Activated CD8-positive, alpha-beta memory T cell treated with anti-CD3 and anti-CD28 coated beads, Interleukin-2, amount 10 ng/mL, durations not matched to agents 7 days and 5 days (primary cell): Measurements from ENCODE around the gene TMEM270. TPM values are rescaled to one million over a fixed set of nuclear protein-coding genes. Genes with fewer than 3 reads are reported as not detected.
"Not testable (repeated sequence)": the region's sequence is repeated elsewhere in the genome, so short reads cannot be mapped to it uniquely, and the experiment has no call there.

Experiments
- ATAC-seq: fragments of 150-1000 bp; cut with Tn5 transposase; one replicate; pipeline ENCODE4 v1.10.0; 2021; ENCODE audit warnings: moderate library complexity
- CTCF ChIA-PET: fragments of 350-600 bp; sonication (Branson Sonifier 250); formaldehyde crosslinking; loops from one replicate; lab custom pipeline; 2021; ENCODE audit warnings: antibody characterized with exemption; lab: Charles Lee
- DNase-seq: peaks from one replicate; pipeline ENCODE4 v3.0.0-alpha.2; 2020
- H3K27ac Mint-ChIP-seq: one replicate; pipeline ENCODE4 v1.8.0; 2021; ENCODE audit warnings: mild to moderate bottlenecking, mixed read lengths
- H3K27me3 Mint-ChIP-seq: one replicate; pipeline ENCODE4 v1.8.0; 2021; ENCODE audit warnings: mixed read lengths
- H3K36me3 Mint-ChIP-seq: one replicate; pipeline ENCODE4 v1.8.0; 2021; ENCODE audit warnings: mild to moderate bottlenecking, mixed read lengths
- H3K4me1 Mint-ChIP-seq: one replicate; pipeline ENCODE4 v1.8.0; 2021; ENCODE audit warnings: mixed read lengths
- H3K4me3 Mint-ChIP-seq: one replicate; pipeline ENCODE4 v1.8.0; 2021; ENCODE audit warnings: mild to moderate bottlenecking, moderate library complexity, mixed read lengths
- H3K9me3 Mint-ChIP-seq: one replicate; pipeline ENCODE4 v1.8.0; 2022; ENCODE audit warnings: low read depth, mixed read lengths
- total RNA-seq, 2 experiments: library from RNA; stranded (reverse); gene quantifications; one replicate each; pipeline ENCODE4 v1.2.3, GENCODE V29; 2021

Gene TMEM270
- total RNA-seq, 2 experiments from 2014 or later, result not detected

DNA sequence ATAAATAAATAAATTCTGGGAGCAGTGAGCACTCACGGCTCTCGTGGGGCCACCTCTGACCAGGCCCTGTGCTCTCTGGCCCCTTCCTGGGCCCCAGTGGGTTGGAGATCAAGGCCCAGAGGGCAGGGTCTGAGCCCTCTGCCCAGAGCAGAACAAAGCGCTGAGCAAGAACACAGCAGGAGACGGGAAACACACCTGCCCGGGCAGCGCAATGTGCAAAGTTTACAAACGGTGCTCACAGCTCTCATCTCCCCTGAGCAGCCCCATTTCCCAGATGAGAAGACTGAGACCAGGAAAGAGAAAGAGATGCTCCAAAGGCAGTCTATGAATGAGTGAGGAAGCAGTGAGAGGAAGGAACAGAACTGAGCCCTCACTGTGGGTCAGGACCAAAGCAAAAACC is 21.7 kb upstream of the TMEM270 start:
- H3K27me3 Mint-ChIP-seq, result peaks cover 6% of the 10 kb centered on the region
- ATAC-seq (no peak), DNase-seq (no peak)
- H3K27ac Mint-ChIP-seq, result no peak overlapping the region
- H3K36me3 Mint-ChIP-seq, result no peaks in the 10 kb centered on the region
- CTCF ChIA-PET, result interaction anchor here (0.9 kb wide), 1 partner anchor 207 kb away, joined by 3 read pairs; no protein-coding TSS in a partner anchor
- no peak overlapping the region for H3K4me3 Mint-ChIP-seq
- H3K9me3 Mint-ChIP-seq, result no peaks in the 10 kb centered on the region
- H3K4me1 Mint-ChIP-seq, result peaks cover 12% of the 10 kb centered on the region

- no peak for DNase-seq
- H3K4me3 Mint-ChIP-seq, result no peak overlapping the region
- peaks cover 10% of the 10 kb centered on the region for H3K27me3 Mint-ChIP-seq
- H3K27ac Mint-ChIP-seq, result no peak overlapping the region
- no peaks in the 10 kb centered on the region for H3K9me3 Mint-ChIP-seq
- no peak for ATAC-seq
- CTCF ChIA-PET, result interaction anchor here (0.6 to 5.2 kb wide), 3 partner anchors 16 to 207 kb away, joined by 3 to 40 read pairs (median 3); no protein-coding TSS in a partner anchor
- H3K4me1 Mint-ChIP-seq, result peaks cover 12% of the 10 kb centered on the region
- H3K36me3 Mint-ChIP-seq, result no peaks in the 10 kb centered on the region
Measured at GRCh38 chr7:73839743-73840714, 20.9 kb upstream of the TMEM270 start.

GRCh38 chr7:73840715-73841379 is 20.1 kb upstream of the TMEM270 start:
- DNase-seq, result no peak
- Mint-ChIP-seq H3K36me3 (no peaks in the 10 kb centered on the region), H3K27me3 (peaks cover 10% of the 10 kb centered on the region), H3K4me1 (peaks cover 12% of the 10 kb centered on the region), H3K4me3 (no peak overlapping the region), H3K9me3 (no peaks in the 10 kb centered on the region), H3K27ac (no peak overlapping the region)
- CTCF ChIA-PET, result interaction anchor here (0.6 to 5.2 kb wide), 3 partner anchors 15 to 117 kb away, joined by 3 to 40 read pairs (median 3); no protein-coding TSS in a partner anchor
- no peak for ATAC-seq

- peaks cover 10% of the 10 kb centered on the region for H3K27me3 Mint-ChIP-seq
- no peaks in the 10 kb centered on the region for H3K36me3 Mint-ChIP-seq
- ATAC-seq, result no peak
- H3K27ac Mint-ChIP-seq, result peak overlapping the region; percentile 83
- H3K9me3 Mint-ChIP-seq, result no peaks in the 10 kb centered on the region
- H3K4me3 Mint-ChIP-seq, result peak overlapping the region; percentile 76
- CTCF ChIA-PET, result interaction anchor here (0.7 to 5.2 kb wide), 2 partner anchors 14 to 96 kb away, joined by 3 to 40 read pairs; no protein-coding TSS in a partner anchor
- no peak for DNase-seq
- peaks cover 12% of the 10 kb centered on the region for H3K4me1 Mint-ChIP-seq
Measured at GRCh38 chr7:73841689-73842066, 19.3 kb upstream of the TMEM270 start.

DNA sequence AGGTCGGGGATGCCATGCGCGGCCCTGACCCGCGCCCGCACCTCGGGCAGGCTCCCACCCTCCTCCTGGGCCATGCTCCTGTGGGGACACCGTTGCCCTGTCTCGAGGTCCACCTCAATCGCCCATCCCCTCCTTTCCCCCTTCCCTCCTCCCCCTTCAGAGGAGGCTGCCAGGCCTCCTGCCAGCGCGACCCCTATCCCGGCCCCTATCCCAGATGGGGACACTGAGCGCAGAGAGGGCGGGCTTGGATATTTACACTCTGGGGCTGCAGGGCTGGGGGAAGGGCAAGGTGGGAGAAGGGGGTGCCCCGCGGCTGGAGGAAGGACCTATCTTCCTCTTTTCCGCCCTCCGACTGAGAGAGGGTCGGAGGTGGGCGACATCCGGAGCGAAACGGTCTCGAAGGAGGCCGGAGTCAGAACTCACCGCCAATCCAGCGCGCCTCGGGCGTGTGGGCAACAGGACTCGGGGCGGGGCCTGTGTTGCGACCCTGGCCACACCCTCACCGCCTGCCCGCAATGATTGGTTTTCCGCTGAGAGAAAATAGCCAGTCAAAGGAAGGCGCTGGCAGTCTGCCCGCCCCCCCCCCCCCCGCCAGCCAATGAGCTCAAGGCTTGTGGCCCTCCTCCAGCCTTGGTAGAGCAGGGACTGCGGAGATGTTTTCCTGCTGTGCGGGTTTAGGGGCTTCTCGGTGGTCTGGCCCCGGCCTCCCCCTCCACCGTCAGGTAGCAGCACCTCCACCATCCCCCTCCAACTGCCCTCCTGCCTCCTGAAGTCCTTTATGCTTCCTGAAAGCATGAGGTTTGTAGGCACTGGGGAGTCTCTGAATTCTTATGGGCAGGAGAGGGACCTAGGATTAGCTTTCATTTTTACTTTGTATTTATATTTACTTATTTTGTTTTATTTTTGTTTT is 18.6 kb upstream of the TMEM270 start, which contains the start of gene METTL27:
Gene METTL27, minus strand, starts transcription at position 450 of the 910 bp plus-strand sequence. Its CDS starts 376 bp downstream, at position 74.
- peak within 1 kb of the TSS; percentile 83 for H3K27ac Mint-ChIP-seq

DNA sequence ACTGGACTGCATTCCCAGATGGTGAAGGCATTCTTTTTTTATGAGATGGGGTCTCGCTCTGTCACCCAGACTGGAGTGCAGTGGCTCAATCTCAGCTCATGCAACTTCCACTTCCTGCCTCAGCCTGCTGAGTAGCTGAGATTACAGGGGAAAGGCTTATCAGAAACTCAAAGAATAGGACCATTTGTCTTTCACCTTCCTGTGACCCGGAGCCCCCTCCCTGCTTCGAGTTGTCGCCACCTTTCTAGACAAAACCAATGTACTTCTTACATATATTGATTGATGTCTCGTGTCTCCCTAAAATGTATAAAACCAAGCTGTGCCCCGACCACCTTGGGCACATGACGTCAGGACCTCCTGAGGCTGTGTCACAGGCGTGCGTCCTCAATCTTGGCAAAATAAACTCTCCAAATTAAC is 16.8 kb upstream of the TMEM270 start:
- Mint-ChIP-seq H3K9me3 (no peaks in the 10 kb centered on the region), H3K4me1 (peaks cover 7% of the 10 kb centered on the region), H3K27me3 (peaks cover 15% of the 10 kb centered on the region), H3K27ac (no peak overlapping the region), H3K36me3 (no peaks in the 10 kb centered on the region), H3K4me3 (no peak overlapping the region)
- ATAC-seq (no peak), DNase-seq (no peak)
- CTCF ChIA-PET, result interaction anchor here (0.9 to 5.2 kb wide), 2 partner anchors 12 to 109 kb away, joined by 5 to 40 read pairs; no protein-coding TSS in a partner anchor

More for the DNA sequence above, 18.6 kb upstream of the TMEM270 start, which contains the start of gene METTL27:
- Mint-ChIP-seq H3K4me3 (peak within 1 kb of the TSS; percentile 76), H3K36me3 (no peaks in the 10 kb centered on the region), H3K4me1 (peaks cover 12% of the 10 kb centered on the region), H3K9me3 (no peaks in the 10 kb centered on the region), H3K27me3 (peaks cover 10% of the 10 kb centered on the region)
- peak; percentile 100 for ATAC-seq
- DNase-seq, result peak; percentile 95
- CTCF ChIA-PET, result interaction anchor here (0.6 to 5.2 kb wide), 5 partner anchors 8 to 107 kb away, joined by 3 to 40 read pairs (median 4); partner anchors contain the start of gene ABHD11

DNA sequence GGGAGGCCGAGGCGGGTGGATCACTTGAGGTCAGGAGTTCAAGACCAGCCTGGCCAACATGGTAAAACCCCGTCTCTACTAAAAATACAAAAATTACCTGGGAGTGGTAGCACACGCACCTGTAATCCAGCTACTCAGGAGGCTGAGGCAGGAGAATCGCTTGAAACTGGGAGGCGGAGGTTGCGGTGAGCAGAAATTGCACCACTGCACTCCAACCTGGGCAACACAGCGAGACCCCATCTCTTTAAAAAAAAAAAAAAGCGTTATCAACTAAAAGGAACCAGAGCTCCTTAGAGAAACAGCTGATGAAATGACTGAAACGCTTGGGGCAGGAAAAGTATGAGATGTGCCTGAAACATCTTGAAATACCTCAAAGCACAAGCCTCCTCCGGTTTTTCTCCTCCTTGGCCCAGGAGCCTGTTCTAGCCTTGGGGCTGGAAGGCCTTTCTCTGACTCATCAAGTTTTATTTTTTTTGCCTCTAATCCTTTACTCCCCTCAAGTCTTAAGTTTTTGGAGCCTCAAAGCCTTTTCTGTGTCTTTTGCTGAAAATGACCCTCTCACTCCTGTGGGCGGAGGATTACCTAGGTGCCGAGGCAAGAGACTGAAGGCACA is 16.0 kb upstream of the TMEM270 start:
- H3K36me3 Mint-ChIP-seq, result no peaks in the 10 kb centered on the region
- peaks cover 11% of the 10 kb centered on the region for H3K4me1 Mint-ChIP-seq
- H3K4me3 Mint-ChIP-seq, result no peak overlapping the region
- H3K27me3 Mint-ChIP-seq, result peaks cover 18% of the 10 kb centered on the region
- CTCF ChIA-PET, result interaction anchor here (5.2 kb wide), 1 partner anchor 11 kb away, joined by 40 read pairs; no protein-coding TSS in a partner anchor
- no peaks in the 10 kb centered on the region for H3K9me3 Mint-ChIP-seq
- DNase-seq, result no peak
- H3K27ac Mint-ChIP-seq, result no peak overlapping the region
- no peak for ATAC-seq

- DNase-seq, H3K4me3 Mint-ChIP-seq, ATAC-seq, H3K9me3 Mint-ChIP-seq, CTCF ChIA-PET, H3K36me3 Mint-ChIP-seq, H3K27ac Mint-ChIP-seq: not testable (repeated sequence)
- Mint-ChIP-seq H3K4me1 (peaks cover 15% of the 10 kb centered on the region), H3K27me3 (peaks cover 18% of the 10 kb centered on the region)
Measured at GRCh38 chr7:73845701-73846195, 15.2 kb upstream of the TMEM270 start.

DNA sequence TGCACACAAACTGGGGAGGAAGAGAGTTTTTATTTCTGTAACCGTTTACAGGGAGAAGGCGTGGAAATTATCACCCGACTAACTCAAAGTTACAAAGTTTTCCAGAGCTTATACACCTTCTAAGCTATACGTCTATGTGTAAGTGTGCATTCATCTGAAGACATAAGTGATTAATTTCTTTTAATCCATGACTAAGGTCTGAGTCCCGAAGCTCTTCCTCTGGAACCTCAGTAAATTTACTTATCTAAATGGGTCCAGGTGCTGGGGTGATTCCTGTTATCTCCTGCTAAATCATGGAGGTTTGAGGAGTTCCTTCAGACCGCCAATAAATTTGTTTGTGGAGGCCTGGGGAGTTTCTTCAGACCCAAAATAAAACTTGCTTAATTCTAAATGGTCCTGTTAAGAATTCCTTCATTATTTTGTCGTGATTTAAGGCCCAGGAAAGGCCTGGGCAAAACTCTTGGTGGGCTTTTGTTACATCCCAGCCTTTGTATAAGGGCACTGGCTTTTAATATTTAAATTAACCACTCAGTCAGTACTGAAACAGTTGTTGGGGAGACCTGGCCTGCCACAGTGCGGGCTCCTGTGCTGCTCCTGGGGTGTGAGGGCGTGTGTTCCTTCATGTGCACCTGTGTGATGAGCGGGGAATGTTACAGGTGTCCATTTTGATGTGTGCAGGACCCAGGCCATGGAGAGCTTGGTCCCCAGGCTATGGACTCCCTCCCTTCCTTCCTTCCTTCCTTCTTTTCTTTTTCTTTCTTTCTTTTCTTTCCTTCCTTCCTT is 12.8 kb upstream of the TMEM270 start:
- CTCF ChIA-PET, result interaction anchor here (0.8 kb wide), 1 partner anchor 109 kb away, joined by 3 read pairs; the partner anchor contains the start of gene ABHD11
- no peak overlapping the region for H3K27ac Mint-ChIP-seq
- peaks cover 28% of the 10 kb centered on the region for H3K4me1 Mint-ChIP-seq
- no peaks in the 10 kb centered on the region for H3K9me3 Mint-ChIP-seq
- ATAC-seq, result no peak
- H3K27me3 Mint-ChIP-seq, result peaks cover 22% of the 10 kb centered on the region
- H3K36me3 Mint-ChIP-seq, result no peaks in the 10 kb centered on the region
- DNase-seq, result no peak
- H3K4me3 Mint-ChIP-seq, result no peak overlapping the region

DNA sequence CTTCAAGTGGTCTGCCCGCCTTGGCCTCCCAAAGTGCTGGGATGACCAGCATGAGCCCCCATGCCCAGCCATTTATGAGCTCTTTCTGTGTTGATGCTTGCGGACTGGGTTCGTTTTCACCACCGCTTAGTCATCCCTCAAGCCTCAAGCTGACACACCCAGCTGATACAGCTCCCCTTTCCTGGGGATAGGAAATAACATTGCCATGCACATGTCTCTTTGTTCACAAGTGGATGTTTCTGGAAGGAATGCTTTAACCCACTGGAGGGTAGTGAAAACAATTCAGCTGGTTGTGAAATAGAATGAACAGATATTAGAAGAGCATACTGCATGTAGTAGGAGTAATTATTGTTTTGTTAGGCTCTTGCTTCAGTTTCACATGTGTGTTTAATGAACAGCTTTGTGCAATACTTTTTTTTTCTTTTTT is 10.2 kb upstream of the TMEM270 start:
- ATAC-seq (no peak), DNase-seq (no peak)
- H3K27ac Mint-ChIP-seq, result peak overlapping the region; percentile 8
- H3K9me3 Mint-ChIP-seq, result no peaks in the 10 kb centered on the region
- no peak overlapping the region for H3K4me3 Mint-ChIP-seq
- H3K36me3 Mint-ChIP-seq, result no peaks in the 10 kb centered on the region
- peaks cover 25% of the 10 kb centered on the region for H3K27me3 Mint-ChIP-seq
- CTCF ChIA-PET, result interaction anchor here (0.9 to 1.1 kb wide), 2 partner anchors 9 to 37 kb away, joined by 3 read pairs; partner anchors contain the start of gene METTL27
- H3K4me1 Mint-ChIP-seq, result peaks cover 30% of the 10 kb centered on the region
